Activated CD4-positive, alpha-beta T cell treated with anti-CD3 and anti-CD28 coated beads, Interleukin-2, amount 50 U/mL, for 24 hours (primary cell): ENCODE measurements around the gene TRMT44.
"Not testable (repeated sequence)": the region's sequence is repeated elsewhere in the genome, so short reads cannot be mapped to it uniquely, and the experiment has no call there.

Experiments used
- DNase-seq, 2 donors: peaks; one replicate each; pipeline ENCODE4 v3.0.0-alpha.2; 2020; ENCODE audit warnings: low read depth in 1 of 2, low spot score in 1 of 2

The TRMT44 gene

DNA sequence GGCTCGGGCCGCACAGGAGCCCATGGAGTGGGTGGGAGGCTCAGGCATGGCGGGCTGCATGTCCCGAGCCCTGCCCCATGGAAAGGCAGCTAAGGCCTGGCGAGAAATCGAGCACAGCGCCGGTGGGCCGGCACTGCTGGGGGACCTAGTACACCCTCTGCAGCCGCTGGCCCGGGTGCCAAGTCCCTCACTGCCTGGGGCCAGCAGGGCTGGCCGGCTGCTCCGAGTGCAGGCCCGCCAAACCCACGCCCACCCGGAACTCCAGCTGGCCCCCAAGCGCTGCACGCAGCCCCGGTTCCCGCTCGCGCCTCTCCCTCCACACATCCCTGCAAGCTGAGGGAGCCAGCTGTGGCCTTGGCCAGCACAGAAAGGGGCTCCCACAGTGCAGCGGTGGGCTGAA, 50.9 kb downstream of the TRMT44 start:
- not testable (repeated sequence) for DNase-seq

DNA sequence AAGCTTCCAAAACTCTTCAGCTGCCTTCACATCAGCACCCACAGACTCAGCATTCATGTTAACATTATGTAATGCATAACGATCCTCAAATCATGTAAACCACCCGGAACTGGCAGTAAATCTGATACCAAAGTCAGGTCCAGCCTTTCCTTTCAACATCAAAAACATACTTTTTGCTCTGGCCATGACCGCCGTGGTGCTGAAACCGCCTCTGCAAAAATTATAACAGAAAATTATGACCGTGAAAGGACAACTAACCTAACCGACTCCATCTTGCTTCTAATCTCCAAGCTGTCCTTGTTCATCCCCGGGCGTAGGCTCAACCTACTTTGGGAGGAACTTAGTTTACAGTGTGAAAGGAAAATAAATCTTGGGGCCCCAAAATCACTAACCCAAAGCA, 51.6 kb downstream of the TRMT44 start:
- DNase-seq, result no peak

DNA sequence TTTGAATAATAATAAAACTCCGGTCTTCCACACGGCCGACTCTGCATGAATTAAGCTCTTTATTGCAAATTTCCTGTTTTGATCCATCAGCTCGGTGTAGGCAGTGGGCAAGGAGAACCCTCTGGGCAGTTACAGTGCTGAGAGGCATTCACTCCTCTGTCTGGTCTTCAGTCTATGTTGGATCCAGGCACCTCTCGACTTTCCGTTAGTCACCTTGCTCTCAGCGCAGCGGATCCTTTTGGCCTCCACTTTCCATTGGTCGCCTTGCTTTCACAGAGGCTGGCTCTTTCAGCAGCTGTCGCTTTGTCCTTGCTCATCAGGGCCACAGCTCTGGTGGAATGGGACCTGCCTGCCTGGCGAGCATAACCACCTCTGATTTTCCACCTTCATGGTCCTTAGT, 52.9 kb downstream of the TRMT44 start:
- DNase-seq, result no peak

DNA sequence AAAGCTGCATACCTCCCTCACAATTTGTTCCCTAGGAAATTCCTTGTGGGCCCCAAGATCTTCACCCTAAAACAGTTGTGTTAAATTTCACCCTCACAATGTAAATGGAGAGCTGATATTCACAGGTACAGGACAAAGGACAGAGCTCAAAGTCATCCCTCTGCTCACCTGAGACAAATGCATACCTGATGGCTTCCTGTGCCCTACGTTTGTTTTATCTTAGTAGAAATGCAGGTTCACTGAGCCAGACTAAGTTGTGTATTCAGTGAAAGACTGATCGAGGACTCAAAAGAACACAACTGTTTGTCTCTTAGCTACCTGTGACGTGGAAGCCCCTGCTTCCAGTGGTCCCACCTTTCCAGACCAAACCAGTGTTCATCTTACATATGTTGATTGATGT, 53.6 kb downstream of the TRMT44 start:
- no peak for DNase-seq

DNA sequence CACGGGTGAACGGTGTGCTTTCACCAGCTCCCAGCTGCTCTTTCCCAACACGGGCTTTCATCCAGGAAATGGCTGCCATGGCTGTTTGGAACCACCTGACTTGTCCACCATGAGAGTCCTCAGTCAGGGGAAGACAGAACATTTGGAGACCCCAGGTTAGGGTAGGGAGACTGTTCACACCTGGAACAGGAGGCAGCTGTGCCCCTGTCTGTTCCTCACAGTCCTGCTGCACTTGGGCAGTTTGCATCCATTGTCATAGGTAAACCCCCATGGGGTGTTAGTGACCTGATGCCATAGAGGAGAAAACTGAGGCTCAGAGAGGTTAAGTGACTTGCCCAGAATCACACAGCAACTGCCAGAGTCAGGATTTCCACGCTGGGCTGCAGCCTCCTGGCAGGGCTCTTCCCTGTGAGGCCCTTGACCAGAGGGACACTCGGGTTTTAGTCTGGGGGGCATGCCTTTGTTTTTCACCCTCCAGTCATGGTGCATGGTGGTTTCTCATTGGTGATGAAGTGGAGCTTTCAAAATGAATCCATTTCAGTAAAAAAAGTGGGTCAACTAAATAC, 54.5 kb downstream of the TRMT44 start:
- no peak for DNase-seq

DNA sequence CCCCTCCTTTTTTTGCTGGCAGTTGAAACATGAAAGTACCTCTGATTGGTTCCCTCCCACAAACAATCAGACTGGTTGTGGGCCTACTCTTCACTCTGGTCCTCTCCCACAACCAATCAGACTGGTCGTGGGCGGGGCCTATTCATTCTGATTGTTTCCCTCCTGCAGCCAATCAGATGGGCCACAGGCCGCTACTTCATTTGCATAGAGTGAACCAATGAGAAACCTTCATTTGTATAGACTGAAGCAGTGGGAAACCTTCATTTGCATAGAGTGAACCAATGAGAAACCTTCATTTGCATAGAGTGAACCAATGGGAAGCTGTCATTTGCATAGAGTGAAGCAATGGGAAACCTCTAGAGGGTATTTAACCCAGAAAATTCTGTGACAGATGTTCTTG, 55.2 kb downstream of the TRMT44 start:
- no peak for DNase-seq

DNA sequence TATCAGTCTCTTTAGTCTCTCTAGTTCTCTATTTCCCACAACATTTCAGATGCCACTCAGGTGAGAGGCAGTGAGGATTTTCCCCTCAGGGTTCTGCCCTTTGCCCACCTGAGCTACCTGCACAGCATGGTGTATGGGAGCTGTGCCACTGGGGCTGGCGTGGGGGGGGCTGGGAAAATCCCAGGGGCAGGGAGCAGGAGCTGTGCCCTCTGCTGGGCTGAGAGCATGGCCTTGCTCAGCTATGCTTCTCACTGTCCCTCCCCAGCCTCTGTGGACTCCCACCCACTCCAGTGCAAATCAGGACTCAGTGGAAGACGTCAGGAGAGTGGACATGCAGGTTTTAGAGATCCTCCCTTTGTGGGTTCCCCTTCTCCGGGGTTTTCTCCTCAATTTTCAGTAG, 57.2 kb downstream of the TRMT44 start:
- no peak for DNase-seq

- no peak for DNase-seq
Measured at GRCh38 chr4:8500966-8501365, 60.4 kb downstream of the TRMT44 start.

GRCh38 chr4:8501781-8502180, 61.2 kb downstream of the TRMT44 start:
- no peak for DNase-seq

- no peak for DNase-seq
Measured at GRCh38 chr4:8502371-8502770, 61.8 kb downstream of the TRMT44 start.

GRCh38 chr4:8502836-8503585, 62.4 kb downstream of the TRMT44 start:
- no peak for DNase-seq

- DNase-seq, result no peak
Measured at GRCh38 chr4:8503801-8504200, 63.2 kb downstream of the TRMT44 start.

GRCh38 chr4:8504279-8505007, 63.9 kb downstream of the TRMT44 start:
- DNase-seq, result no peak

- DNase-seq, result no peak
Measured at GRCh38 chr4:8505229-8505628, 64.7 kb downstream of the TRMT44 start.

DNA sequence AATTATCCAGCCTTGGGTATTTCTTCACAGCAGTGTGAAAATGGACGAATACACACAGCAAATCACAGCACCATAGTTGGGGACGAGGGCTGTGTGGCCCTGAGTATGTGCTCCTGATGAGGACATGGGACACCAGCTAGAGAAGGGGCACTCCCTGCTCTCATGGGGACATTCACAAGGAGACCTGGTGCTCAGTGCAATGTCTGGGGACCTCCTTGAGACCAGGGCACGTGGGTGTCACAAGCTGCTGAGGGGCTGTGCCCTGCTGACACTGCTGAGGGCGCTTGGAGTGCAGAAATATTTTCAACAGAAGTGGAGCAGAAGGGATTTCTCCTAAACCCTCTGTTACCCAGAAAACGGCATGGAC, 65.4 kb downstream of the TRMT44 start:
- no peak for DNase-seq

GRCh38 chr4:8506373-8507195, 66.0 kb downstream of the TRMT44 start:
- no peak for DNase-seq

GRCh38 chr4:8507196-8507570, 66.6 kb downstream of the TRMT44 start:
- no peak for DNase-seq

DNA sequence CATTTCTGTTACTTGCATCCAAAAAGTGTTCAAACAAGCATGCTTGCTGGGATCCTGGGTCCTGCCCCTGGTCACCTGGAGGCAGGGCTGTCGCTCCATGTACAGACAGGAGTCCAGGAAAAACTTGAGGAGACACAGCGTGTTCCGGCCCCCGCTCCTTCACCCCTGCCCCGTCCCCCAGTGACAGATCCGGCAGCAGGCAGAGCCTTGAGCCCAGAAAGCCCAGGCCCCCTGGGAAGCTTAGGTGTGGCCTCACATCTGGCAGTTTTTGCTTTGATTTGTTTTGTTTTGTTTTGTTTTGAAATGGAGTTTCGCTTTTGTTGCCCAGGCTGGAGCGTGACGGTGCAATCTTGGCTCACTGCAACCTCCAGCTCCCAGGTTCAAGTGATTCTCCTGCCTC, 67.0 kb downstream of the TRMT44 start:
- no peak for DNase-seq

GRCh38 chr4:8508266-8508665, 67.7 kb downstream of the TRMT44 start:
- no peak for DNase-seq

- no peak for DNase-seq
Measured at GRCh38 chr4:8508740-8509139, 68.2 kb downstream of the TRMT44 start.

DNA sequence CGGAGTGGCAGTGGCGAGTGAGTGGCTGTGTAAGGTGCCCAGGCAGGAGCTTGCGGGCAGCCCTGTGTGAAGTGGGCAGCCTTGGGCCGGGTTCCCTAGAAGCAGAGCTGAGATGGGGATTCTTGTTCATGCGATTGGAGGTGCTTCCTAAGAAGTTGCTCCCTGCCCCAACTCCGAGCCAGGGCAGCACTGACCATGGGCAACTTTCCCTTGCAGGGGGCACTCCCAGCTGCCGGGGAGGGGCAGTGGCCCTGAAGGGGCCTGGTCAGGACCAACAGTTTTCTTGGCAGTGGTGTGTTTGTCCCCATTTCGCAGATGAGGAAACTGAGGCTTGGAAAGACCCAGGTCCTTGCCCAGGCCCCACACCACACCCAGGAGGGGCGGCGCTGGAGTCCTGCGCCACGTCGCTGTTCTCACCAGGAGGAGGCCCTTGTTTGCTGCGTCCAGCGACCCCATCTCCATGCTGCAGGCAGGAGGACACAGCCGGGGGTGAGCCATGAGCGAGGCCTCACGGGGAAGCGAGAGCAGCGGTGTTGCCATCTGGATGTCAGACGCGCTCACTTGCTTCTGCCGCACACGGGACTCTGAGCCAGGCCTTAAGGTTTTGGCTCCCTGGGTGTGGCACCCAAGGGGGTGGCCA, 68.9 kb downstream of the TRMT44 start:
- DNase-seq, result no peak
